K562 (cell line): ENCODE measurements around the gene C4A.

Source experiments
- CBX8 ChIP-seq: fragments of 200-600 bp; sonication (generic); IDR thresholded peaks from 2 replicates; pipeline ENCODE4 v1.6.1; 2012; ENCODE audit warnings: borderline replicate concordance, mixed run types, low read depth, mild to moderate bottlenecking, moderate library complexity, mixed read lengths, low read length, control low read depth, inconsistent platforms; ENCODE audit not compliant: poor library complexity, severe bottlenecking; ENCODE audit errors: extremely low read depth
- CREBBP ChIP-seq: IDR thresholded peaks from one replicate; pipeline ENCODE4 v1.6.1; 2012; ENCODE audit warnings: low read depth, mild to moderate bottlenecking, control low read depth, inconsistent platforms, low read length
- CTCF ChIP-seq, 3 experiments: IDR thresholded peaks in 2 of 3; conservative IDR thresholded peaks in 1 of 3; 2 replicates each; pipeline ENCODE4 v1.5.1; 2011 to 2012; ENCODE audit warnings: low read length in 3 of 3, mild to moderate bottlenecking in 3 of 3, control low read depth in 2 of 3, improper control_type of control experiment in 1 of 3, inconsistent platforms in 1 of 3, low read depth in 1 of 3, mixed read lengths in 1 of 3, moderate library complexity in 1 of 3; ENCODE audit not compliant: insufficient read depth in 2 of 3
- ETV6 ChIP-seq, 3 experiments: fragments of 150-350 bp in 1 of 3; sonication (generic) in 1 of 3; formaldehyde crosslinking in 1 of 3; IDR thresholded peaks; 2 replicates each; pipeline versions ENCODE4 v1.6.1 to v1.8.0; 2014 to 2022; ENCODE audit warnings: borderline replicate concordance in 2 of 3, low read depth in 2 of 3, antibody characterized with exemption in 1 of 3, low read length in 1 of 3, mild to moderate bottlenecking in 1 of 3, missing genetic modification reagents in 1 of 3
- GATA2 ChIP-seq: sonication (generic); formaldehyde crosslinking; IDR thresholded peaks from 2 replicates; pipeline ENCODE4 v1.4.0; 2020; ENCODE audit warnings: mild to moderate bottlenecking, missing genetic modification reagents
- KLF16 ChIP-seq: IDR thresholded peaks from 2 replicates; pipeline ENCODE4 v1.6.1; 2016; ENCODE audit warnings: antibody characterized with exemption
- ZNF699 ChIP-seq: fragments of 250-450 bp; sonication (Bioruptor Pico); IDR thresholded peaks from 2 replicates; pipeline ENCODE4 v1.8.0; 2021; ENCODE audit warnings: mild to moderate bottlenecking, moderate library complexity; ENCODE audit not compliant: insufficient replicate concordance
- ZZZ3 ChIP-seq: fragments of 450-650 bp; IDR thresholded peaks from 2 replicates; pipeline ENCODE4 v1.6.1; 2016; ENCODE audit warnings: antibody characterized with exemption, mild to moderate bottlenecking, moderate library complexity
- TF ChIP-seq, protein P1 (sequence below): fragments of 450-650 bp; IDR thresholded peaks from 2 replicates; pipeline ENCODE4 v1.6.1; 2016; ENCODE audit warnings: borderline replicate concordance

DNA sequence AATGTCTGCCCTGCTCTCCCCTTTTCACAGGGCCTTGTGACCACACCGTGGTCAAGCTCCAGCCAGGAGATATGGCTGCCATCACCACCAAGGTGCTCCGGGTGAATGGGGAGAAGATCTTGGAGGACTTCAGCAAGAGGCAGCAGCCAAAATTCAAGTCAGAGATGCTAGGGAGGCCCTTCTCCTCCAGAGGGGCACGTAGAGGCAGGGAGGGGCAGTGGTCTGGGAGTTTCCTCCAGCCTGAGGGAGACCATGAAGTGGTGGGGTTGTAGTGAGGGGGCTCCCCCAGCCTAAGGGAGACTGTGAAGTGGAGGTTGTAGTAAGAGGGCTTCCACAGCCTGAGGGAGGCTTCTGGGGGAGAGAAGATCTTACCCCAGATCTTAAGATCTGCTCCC lies 13.9 kb upstream of the C4A start:
- TF ChIP-seq CTCF (IDR thresholded peaks at IDR 0.05 in 2 of 3, conservative IDR thresholded peaks at IDR 0.05 in 1 of 3; ENCODE audit: insufficient read depth in 2 of 3, low read depth in 1 of 3, low read length in 3 of 3) (no peak), ZZZ3 (no peak), CREBBP (no peak), GATA2 (no peak), ZNF699 (CRISPR knock-in tag) (no peak), CBX8 (no peak), KLF16 (no peak), ETV6 (IDR thresholded peaks at IDR 0.05; ENCODE audit: borderline replicate concordance in 1 of 2, low read depth in 2 of 2, low read length in 1 of 2) (no peak), ETV6 (CRISPR knock-in tag; IDR thresholded peaks at IDR 0.05; ENCODE audit: borderline replicate concordance) (no peak)
- TF ChIP-seq, protein P1, sequence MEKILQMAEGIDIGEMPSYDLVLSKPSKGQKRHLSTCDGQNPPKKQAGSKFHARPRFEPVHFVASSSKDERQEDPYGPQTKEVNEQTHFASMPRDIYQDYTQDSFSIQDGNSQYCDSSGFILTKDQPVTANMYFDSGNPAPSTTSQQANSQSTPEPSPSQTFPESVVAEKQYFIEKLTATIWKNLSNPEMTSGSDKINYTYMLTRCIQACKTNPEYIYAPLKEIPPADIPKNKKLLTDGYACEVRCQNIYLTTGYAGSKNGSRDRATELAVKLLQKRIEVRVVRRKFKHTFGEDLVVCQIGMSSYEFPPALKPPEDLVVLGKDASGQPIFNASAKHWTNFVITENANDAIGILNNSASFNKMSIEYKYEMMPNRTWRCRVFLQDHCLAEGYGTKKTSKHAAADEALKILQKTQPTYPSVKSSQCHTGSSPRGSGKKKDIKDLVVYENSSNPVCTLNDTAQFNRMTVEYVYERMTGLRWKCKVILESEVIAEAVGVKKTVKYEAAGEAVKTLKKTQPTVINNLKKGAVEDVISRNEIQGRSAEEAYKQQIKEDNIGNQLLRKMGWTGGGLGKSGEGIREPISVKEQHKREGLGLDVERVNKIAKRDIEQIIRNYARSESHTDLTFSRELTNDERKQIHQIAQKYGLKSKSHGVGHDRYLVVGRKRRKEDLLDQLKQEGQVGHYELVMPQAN, result no peak
